Upper lobe of right lung (tissue), 1 donor: ENCODE results near the gene MAGI2. TPM values are rescaled to one million over a fixed set of nuclear protein-coding genes. Genes with fewer than 3 reads are reported as not detected.

Source experiments
- ATAC-seq: fragments of 200-7000 bp; cut with Tn5 transposase; one replicate; pipeline ENCODE4 v1.9.1; 2020; ENCODE audit warnings: mild to moderate bottlenecking, moderate library complexity
- DNase-seq: peaks from one replicate; pipeline ENCODE4 v3.0.0-alpha.2; 2020
- H3K27ac ChIP-seq: fragments of 200-600 bp; one replicate; pipeline ENCODE4 v1.8.0; 2022
- H3K27me3 ChIP-seq: fragments of 200-600 bp; one replicate; pipeline ENCODE4 v1.8.0; 2022; ENCODE audit warnings: mild to moderate bottlenecking
- H3K36me3 ChIP-seq: fragments of 200-600 bp; one replicate; pipeline ENCODE4 v1.8.0; 2022
- H3K4me1 ChIP-seq: fragments of 200-600 bp; one replicate; pipeline ENCODE4 v1.8.0; 2022
- H3K4me3 ChIP-seq: fragments of 200-600 bp; one replicate; pipeline ENCODE4 v1.8.0; 2022; ENCODE audit warnings: mild to moderate bottlenecking
- H3K9me3 ChIP-seq: fragments of 200-600 bp; one replicate; pipeline ENCODE4 v1.8.0; 2022
- intact Hi-C: fragments of 100-400 bp; cut with DNase I; formaldehyde crosslinking; loops from one replicate; pipeline ENCODE4 v1.11.0; 2022
- total RNA-seq: library from RNA; stranded (reverse); fragmentation: NEBNext Ultra II Directional; extraction: Animal tissue kit (Norgen Biotek cat#: 25700); gene quantifications from one replicate; pipeline ENCODE4 v1.2.1, GENCODE V29; 2021
- TF ChIP-seq, protein P1 (sequence below): fragments of 200-600 bp; IDR thresholded peaks from one replicate; pipeline ENCODE4 v1.8.0; 2022; ENCODE audit warnings: antibody characterized with exemption
- donor health status: DM: no; HTN: yes; CAD: no; lungs with severe emphysema.

Gene MAGI2
- total RNA-seq, 1 donor from 2014 or later, result 12.8 TPM

DNA sequence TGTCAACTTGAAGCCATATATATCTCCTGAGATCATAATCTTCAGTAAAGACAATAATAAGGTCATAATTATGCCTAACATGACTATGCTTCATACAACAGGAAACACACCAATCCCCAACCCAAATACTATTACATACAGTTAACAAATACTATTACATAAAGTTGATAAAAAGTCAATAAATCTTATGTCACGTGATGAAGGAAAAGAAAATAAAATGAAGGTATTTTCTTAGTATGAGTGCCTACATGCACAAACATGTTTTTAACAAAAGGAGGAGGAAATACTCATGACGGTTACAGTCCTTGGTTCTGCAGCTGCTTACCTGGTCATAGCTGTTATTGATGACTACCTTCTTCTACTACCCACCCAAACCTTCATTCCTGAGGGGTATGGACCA lies 844.2 kb downstream of the MAGI2 start:
- Histone ChIP-seq H3K27me3 (no peaks in the 10 kb centered on the region), H3K4me3 (no peak overlapping the region), H3K36me3 (no peaks in the 10 kb centered on the region), H3K9me3 (no peaks in the 10 kb centered on the region), H3K4me1 (no peaks in the 10 kb centered on the region), H3K27ac (no peak overlapping the region)
- intact Hi-C loops, result no loop called here
- ATAC-seq (no peak), DNase-seq (no peak)
- TF ChIP-seq, protein P1, sequence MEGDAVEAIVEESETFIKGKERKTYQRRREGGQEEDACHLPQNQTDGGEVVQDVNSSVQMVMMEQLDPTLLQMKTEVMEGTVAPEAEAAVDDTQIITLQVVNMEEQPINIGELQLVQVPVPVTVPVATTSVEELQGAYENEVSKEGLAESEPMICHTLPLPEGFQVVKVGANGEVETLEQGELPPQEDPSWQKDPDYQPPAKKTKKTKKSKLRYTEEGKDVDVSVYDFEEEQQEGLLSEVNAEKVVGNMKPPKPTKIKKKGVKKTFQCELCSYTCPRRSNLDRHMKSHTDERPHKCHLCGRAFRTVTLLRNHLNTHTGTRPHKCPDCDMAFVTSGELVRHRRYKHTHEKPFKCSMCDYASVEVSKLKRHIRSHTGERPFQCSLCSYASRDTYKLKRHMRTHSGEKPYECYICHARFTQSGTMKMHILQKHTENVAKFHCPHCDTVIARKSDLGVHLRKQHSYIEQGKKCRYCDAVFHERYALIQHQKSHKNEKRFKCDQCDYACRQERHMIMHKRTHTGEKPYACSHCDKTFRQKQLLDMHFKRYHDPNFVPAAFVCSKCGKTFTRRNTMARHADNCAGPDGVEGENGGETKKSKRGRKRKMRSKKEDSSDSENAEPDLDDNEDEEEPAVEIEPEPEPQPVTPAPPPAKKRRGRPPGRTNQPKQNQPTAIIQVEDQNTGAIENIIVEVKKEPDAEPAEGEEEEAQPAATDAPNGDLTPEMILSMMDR, result no peak

DNA sequence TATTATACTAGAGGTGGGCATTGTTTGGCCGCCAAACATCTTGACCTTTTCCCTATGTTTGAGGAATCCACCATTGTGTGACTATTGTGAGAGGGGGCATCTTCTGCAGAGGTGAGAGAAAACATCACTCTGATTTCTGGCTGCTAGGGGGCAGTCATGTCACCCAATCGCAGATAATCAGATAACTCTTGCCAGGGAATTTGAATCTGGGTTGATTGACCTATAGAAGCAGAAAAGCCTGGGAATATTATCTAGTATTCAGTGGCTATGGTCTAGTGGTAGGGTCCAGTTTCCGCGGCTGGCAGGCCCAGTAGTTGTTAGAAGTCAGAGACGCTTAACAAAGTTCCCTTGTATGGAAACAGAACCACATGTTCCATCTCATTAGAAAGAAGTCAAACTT lies 846.4 kb downstream of the MAGI2 start:
- TF ChIP-seq, protein P1, result no peak
- no peaks in the 10 kb centered on the region for H3K9me3 ChIP-seq
- no peak overlapping the region for H3K4me3 ChIP-seq
- ATAC-seq (no peak), DNase-seq (no peak)
- H3K36me3 ChIP-seq, result no peaks in the 10 kb centered on the region
- H3K4me1 ChIP-seq, result no peaks in the 10 kb centered on the region
- H3K27me3 ChIP-seq, result no peaks in the 10 kb centered on the region
- intact Hi-C loops, result no loop called here
- no peak overlapping the region for H3K27ac ChIP-seq

DNA sequence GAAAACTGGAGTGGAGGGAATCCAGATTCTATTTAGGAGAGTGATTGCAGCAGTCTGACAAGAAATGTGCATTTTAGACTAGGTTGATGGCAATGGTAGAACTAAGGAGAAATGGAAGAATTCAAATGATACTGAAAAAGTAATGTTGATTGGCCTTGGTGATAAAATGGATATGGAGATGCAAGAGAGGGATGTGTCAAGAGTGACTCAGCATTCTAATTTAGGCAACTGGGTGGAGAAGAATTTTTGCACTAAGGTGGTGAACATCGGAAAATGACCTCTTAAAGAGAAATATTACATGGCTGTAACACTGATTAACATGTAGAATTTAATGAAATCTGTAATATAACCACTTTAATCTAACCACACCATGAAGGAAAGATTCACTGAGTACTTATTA lies 848.3 kb downstream of the MAGI2 start:
- no peak for ATAC-seq
- H3K27ac ChIP-seq, result no peak overlapping the region
- H3K4me1 ChIP-seq, result no peaks in the 10 kb centered on the region
- H3K9me3 ChIP-seq, result no peaks in the 10 kb centered on the region
- no peaks in the 10 kb centered on the region for H3K27me3 ChIP-seq
- intact Hi-C loops, result no loop called here
- TF ChIP-seq, protein P1, result no peak
- H3K4me3 ChIP-seq, result no peak overlapping the region
- no peaks in the 10 kb centered on the region for H3K36me3 ChIP-seq
- no peak for DNase-seq

DNA sequence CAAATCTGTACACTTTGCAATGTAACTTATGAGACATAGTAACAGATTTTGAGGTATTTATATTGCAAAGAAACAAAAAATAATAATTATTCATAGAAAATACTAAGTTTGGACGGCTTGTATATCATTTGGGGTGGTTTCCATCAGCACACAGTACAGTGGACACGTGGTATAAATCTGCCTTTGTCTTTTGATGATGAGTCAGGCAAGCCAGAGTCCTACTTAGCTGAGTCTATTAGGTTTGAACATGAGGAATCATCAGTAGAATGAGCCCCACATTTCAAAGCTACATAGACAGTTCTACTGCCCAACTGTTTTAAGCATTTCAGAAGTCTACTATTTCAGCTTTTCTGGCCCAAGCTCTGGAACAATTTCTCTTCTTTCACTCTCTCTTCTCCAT lies 851.7 kb downstream of the MAGI2 start:
- H3K36me3 ChIP-seq, result no peaks in the 10 kb centered on the region
- no peak for ATAC-seq
- H3K27me3 ChIP-seq, result no peaks in the 10 kb centered on the region
- no peaks in the 10 kb centered on the region for H3K4me1 ChIP-seq
- intact Hi-C loops, result no loop called here
- no peak overlapping the region for H3K27ac ChIP-seq
- no peak for DNase-seq
- no peaks in the 10 kb centered on the region for H3K9me3 ChIP-seq
- H3K4me3 ChIP-seq, result no peak overlapping the region
- TF ChIP-seq, protein P1, result no peak

DNA sequence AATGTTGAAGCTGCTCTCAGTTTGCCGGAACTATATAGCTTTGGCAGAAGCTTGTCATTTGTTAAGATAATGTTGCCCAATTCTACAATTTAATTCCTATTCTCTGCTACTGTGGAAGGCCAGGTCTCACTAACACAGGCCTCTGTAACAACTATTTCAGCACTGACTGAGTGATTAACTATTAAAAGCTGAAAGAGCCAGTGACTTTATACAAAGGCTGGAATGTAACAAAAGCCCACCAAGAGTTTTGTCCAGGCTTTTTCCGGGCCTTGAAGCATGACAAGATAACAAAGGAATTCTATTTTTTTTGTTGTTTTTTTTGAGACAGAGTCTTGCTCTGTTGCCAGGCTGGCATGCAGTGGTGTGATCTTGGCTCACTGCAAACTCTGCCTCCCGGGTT lies 859.3 kb downstream of the MAGI2 start:
- H3K36me3 ChIP-seq, result no peaks in the 10 kb centered on the region
- TF ChIP-seq, protein P1, result no peak
- no peaks in the 10 kb centered on the region for H3K27me3 ChIP-seq
- DNase-seq, result no peak
- intact Hi-C loops, result no loop called here
- no peak overlapping the region for H3K4me3 ChIP-seq
- H3K27ac ChIP-seq, result no peak overlapping the region
- H3K9me3 ChIP-seq, result no peaks in the 10 kb centered on the region
- no peak for ATAC-seq
- no peaks in the 10 kb centered on the region for H3K4me1 ChIP-seq

DNA sequence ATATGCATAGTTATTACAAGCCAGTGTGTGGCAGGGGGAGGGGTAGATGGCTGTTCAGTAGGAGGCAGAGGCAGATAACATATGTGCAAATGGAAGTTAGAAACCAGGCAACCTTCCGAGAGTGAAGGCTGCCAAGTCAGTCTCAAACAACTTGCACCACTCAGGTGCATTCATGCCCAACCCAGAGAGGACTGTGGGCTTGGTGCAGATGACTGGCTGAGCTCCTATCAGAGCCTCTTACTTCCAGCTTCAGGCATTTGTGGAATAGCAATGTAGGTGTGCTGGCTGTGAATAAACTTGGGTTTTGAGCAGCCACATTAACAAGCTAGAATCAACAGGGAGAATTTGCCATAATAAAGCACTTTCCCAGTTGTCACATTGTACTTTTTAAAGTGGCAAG lies 865.1 kb downstream of the MAGI2 start:
- no peak overlapping the region for H3K27ac ChIP-seq
- no peaks in the 10 kb centered on the region for H3K36me3 ChIP-seq
- H3K27me3 ChIP-seq, result no peaks in the 10 kb centered on the region
- intact Hi-C loops, result no loop called here
- no peak for DNase-seq
- TF ChIP-seq, protein P1, result no peak
- ATAC-seq, result no peak
- no peaks in the 10 kb centered on the region for H3K9me3 ChIP-seq
- H3K4me1 ChIP-seq, result no peaks in the 10 kb centered on the region
- H3K4me3 ChIP-seq, result no peak overlapping the region
